Stimulated activated CD8-positive, alpha-beta memory T cell treated with anti-CD3 and anti-CD28 coated beads, Interleukin-7, amount 100 ng/mL, for 48 hours (primary cell): ENCODE data around the gene ENC1.
A peak's percentile ranks its signal among the peaks of the same experiment; 100 is the strongest.
"Not testable (repeated sequence)": the region's sequence is repeated elsewhere in the genome, so short reads cannot be mapped to it uniquely, and the experiment has no call there.

ENCODE experiments used
- DNase-seq, 2 donors: peaks; one replicate each; pipeline ENCODE4 v3.0.0-alpha.2; 2020; ENCODE audit warnings: low read depth in 1 of 2; ENCODE audit errors: extremely low read depth in 1 of 2

Gene ENC1, protein sequence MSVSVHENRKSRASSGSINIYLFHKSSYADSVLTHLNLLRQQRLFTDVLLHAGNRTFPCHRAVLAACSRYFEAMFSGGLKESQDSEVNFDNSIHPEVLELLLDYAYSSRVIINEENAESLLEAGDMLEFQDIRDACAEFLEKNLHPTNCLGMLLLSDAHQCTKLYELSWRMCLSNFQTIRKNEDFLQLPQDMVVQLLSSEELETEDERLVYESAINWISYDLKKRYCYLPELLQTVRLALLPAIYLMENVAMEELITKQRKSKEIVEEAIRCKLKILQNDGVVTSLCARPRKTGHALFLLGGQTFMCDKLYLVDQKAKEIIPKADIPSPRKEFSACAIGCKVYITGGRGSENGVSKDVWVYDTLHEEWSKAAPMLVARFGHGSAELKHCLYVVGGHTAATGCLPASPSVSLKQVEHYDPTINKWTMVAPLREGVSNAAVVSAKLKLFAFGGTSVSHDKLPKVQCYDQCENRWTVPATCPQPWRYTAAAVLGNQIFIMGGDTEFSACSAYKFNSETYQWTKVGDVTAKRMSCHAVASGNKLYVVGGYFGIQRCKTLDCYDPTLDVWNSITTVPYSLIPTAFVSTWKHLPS

DNA sequence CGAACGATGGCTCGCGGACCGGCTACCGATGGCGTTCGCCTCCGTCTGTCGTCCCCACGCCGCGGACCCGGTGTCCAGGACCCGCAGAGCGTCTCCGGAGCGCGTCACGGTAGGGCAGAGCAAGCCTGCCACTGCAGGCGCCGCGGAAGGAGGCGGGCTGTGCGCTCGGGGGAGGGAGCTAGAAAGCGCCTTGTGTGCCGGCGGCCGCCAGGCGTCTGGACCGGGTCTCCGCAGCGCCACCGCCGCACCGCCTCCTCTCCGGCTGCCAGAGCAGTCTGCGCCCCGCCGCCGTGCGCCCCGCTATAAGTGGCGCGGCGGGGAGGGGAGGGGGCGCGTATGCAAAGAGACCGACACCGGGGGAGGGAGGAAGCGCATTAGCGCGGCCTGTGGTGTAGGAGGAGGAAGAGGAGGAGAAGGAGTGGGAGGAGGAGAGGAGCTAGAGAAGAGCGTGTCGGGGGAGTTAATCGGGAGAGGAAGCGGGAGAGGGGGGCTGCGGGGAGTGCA is at the start of gene ENC1:
TSS of gene ENC1 (minus strand) at position 279 of the 504 bp plus-strand sequence. CDS start 4,243 bp downstream, outside the sequence.
- peak; percentile 47 to 52 for DNase-seq

DNA sequence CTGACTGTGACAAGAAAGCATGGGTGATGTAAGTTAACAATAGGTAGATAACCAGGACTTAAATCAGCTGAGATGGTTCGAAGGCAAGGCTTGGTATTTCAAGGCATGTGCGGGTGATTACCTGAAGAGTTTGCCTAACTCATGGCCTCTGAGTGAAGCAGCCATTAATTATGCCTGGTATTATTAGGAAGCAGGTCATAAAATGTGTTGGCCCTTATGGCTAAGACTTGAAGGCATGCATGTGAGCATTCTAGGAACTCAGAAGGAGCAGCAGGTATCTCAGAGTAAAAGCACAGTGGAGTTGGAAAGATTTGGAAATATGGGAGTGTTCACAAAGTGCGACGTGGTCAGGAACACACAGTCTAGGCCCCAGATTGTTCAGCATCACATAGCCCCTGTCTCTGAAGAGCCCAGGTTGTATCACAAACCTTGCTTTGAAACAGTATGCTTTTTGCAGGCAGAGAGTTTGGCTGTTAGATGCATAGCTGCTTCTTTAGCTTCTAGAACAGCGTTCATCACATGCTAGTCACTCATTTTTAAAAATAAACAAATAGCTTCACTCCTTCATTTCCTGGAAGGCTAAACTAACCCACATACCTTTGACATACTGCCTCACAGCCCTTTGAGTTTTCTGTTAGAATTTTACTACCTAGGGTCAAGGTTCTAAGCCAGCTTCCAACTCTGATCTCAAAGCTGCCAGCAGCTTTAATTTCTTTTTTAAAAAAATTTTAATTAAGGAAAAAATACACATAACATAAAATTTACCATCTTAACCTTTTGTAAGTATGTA is 46.6 kb upstream of the ENC1 start:
- no peak for DNase-seq

DNA sequence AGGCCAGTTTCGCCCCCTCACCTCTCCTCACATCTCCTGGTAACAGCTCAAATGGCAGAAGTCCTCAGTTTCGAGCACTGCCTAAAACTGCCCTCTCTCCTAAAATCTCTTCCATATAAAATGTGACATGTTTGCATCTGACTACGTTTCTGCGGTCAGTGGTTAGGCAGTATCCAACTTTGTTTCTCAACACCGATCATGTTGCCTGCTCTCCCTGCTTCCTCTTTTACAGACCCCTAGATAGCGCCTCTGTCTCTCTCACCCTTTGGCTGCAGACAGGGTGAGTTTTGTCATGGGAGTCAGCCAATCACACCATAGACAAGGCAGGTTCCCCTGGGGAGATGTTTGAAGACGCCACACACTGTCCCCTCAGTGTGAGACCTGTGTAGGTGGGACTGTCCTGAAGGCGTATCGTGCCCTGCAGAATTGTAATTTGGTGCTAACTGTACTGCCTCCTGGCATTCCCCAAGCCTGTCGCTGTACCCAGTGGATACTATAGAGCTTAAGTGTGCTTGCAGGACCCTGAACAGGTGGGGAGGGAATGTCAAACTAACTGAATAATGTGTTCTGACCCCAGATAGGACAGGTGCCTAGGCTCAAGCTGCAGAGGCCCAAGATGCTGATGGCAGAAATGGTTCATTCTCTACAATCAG is 45.6 kb upstream of the ENC1 start:
- DNase-seq = no peak

DNA sequence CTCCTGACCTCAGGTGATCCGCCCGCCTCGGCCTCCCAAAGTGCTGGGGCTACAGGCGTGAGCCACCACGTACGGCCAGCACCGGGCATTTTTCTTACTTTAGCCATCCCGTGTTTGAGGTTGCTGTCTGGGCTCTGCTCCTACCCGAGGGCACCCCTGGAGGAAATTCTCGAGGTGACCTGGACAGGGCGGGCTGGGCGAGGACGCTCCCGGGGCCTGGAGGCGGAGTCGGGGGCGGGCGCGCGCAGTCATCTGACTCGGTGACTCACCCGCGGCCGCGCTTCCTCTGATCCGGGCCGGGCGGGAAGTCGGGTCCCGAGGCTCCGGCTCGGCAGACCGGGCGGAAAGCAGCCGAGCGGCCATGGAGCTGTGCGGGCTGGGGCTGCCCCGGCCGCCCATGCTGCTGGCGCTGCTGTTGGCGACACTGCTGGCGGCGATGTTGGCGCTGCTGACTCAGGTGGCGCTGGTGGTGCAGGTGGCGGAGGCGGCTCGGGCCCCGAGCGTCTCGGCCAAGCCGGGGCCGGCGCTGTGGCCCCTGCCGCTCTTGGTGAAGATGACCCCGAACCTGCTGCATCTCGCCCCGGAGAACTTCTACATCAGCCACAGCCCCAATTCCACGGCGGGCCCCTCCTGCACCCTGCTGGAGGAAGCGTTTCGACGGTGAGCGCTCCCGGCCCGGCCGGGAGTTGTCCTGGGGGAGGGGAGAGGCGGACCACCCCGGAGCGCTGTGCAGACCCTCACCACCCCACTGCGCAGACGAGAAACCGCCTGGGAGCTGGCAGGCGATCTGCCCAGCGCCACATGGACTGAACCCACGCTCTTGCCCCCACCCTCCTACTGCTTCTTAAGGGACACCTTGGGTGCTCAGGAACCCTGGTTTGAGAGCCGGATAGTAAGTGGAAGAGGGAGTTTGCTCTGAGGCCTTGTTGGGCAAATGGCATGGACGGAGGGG is 44.6 kb upstream of the ENC1 start, which contains the start of gene HEXB:
TSS of gene HEXB (plus strand) at position 334 of the 952 bp plus-strand sequence. CDS start at position 362, 28 bp downstream.
- DNase-seq = peak; percentile 76 to 82

DNA sequence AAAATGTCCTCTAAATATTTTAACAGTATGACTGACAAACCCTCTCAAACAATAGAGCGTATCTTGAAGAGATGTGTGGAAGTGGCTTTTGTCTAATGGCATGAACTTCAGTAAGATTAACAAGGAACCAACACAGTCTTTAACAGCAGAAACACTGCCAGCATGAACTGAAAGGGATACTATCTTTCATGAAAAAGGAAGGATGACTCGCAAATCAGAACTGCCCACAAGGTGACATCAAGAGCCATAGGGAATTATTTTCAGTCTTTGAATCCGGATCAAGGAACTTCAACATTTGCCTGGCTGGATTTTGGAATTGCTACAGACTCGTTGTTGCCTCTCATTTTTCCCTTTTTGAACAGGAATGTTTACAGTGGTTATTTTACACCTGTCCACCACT is 39.4 kb upstream of the ENC1 start:
- no peak for DNase-seq

DNA sequence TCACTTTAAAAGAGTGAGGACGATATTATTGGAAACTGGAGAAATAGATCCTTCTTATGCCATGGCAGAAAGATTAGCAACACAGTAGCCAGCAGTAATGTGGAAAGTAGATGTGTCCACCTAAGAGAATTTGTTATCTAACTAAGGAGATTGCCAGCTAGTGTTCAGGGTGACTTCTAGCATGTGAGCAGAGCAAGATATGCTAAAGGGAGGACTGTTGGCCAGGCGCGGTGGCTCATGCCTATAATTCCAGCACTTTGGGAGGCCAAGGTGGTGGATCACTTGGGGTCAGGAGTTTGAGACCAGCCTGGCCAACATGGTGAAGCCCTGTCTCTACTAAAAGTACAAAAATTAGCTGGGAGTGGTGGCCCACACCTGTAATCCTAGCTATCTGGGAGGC is 38.8 kb upstream of the ENC1 start:
- DNase-seq = not testable (repeated sequence)

DNA sequence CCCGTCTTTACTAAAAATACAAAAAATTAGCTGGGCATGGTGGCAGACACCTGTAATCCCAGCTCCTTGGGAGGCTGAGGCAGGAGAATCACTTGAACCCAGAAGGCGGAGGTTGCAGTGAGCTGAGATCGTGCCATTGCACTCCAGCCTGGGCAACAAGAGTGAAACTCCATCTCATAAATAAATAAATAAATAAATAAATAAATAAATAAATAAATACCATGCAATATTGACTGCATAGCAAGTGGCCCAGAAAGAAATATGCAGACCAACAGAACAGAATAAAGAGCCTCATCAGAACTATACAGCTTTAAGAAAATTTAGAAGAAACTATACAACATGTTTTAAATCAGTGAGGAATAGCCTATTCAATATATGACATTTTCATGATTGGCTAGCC is 37.6 kb upstream of the ENC1 start:
- DNase-seq = not testable (repeated sequence)

DNA sequence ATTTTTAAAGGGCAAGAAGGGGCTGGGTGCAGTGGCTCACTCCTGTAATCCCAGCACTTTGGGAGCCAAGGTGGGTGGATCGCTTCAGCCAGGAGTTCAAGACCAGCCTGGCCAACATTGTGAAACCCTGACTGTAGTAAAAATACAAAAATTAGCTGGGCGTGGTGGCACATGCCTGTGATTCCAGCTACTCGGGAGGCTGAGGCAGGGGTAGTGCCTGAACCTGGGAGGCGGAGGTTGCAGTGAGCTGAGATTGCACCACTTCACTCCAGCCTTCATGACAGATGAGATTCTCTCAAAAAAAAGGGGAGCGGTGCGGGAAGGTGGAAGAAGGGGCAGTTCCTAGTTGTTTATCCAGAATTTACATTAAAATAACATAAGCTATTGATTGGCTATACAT is 35.9 kb upstream of the ENC1 start:
- DNase-seq = not testable (repeated sequence)

DNA sequence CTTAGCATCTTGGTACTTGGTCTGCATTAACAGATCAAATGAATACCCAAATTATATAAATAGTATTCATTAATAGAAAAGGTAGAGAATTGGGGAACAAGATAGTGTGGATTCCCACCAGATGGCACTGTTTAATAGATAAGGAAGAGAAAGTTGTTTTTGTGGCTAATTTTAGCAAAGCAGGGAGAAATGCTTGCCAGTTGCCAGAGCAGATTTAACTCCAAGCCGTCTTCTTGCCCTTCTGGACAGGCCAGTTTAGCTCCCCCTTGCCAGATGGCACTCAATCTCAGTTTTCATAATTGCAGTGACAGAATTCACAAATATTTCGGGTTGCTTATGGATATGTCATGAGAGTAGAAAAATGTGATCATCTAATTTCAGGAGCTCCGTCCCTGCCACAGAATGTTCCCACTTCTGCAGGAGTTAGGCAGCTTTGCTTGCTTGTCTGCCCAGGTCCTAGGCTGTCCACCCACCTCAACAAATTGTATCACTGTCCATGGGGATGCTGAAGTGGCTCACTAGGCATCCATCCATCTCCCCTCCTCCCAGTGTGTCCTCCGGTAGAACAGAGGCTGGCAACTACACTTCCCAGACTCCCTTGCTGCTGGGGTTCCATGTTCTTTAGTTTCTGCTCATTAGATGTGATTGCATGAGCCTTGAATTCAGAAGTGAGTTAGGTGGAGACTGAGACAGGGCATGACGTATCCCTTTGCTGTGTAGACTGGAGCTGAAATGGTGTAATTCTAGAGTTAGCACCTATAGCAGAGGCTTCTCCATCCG is 32.7 kb upstream of the ENC1 start:
- DNase-seq = no peak

DNA sequence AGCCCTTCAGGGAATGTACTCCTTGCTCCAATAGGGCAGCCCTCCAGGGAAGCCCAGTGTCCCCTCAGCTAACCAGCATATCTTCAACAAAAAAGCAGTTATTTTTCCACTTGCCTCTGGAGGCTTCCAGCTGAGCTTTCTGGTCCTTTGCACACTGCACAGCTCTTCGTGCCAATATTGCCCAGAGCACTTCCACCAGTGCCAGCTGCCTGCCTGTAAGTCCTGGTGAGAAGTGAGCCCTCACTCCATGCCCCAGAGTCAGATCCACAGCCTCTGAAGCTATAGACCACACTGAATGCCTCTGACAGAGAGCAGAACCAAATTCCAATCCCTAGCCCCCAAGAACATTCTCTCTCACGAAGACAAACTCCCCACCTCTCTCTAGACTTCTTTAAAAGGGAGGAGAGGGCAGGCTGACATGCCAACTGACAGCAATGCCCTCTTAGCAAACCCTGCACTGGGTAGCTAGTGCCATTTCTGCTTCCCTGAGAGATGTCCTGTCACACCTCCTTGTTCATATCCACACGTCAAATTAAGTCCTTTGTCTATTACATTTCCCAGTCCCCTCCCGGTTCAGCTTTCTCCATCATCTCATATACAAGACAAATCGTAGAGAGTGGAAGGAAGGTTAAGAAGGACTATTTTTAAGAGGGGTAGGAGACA is 31.8 kb upstream of the ENC1 start:
- DNase-seq = no peak

DNA sequence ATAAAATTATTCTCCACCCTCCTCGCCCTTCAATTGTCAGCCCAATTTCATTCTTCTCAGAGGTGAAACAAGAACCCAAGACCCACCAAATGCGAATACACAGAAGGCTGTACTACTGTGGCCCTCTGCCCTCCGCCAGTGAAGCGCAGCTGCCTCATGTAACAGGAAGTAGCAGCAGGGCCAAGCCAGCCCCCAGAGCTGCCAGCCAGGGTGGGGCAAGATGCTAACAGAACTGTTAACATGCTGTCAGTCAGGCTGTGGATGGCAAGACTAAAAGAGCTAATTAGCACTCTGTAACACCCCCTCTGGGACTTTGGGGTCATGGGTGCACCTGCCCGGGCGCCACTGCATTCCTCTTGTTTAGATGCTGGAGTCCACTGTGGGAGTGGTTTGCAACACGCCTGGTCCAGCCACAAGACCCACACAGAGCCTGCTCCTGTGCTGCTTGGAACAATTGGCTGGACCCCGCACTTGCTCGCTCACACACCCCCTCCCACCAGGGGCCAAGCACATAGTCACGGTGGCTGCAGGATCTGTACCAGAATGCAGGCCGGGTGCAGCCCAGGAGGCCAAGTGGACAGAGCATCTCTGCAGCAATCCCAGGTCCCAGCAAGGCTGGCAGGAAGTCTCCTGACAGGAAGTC is 30.0 kb upstream of the ENC1 start:
- DNase-seq = no peak

DNA sequence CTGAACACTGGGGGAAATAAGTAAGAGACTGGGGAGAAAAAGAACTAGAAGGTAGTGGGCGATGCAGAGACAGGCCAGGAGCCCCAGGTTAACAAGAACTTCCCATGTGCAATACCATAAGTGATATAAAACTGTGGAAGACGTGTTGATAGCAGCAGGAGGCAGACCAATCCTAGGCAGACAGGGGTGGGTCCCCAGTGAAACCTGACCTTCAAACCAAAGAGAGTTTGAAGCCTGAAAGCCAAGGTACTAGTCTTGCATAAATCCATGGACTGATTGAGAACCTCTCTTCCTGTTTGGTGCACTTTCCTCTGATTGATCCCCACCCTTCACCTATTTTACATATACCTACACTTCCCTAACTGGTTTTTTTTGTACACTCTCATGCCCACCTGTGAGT is 29.3 kb upstream of the ENC1 start:
- DNase-seq = no peak

DNA sequence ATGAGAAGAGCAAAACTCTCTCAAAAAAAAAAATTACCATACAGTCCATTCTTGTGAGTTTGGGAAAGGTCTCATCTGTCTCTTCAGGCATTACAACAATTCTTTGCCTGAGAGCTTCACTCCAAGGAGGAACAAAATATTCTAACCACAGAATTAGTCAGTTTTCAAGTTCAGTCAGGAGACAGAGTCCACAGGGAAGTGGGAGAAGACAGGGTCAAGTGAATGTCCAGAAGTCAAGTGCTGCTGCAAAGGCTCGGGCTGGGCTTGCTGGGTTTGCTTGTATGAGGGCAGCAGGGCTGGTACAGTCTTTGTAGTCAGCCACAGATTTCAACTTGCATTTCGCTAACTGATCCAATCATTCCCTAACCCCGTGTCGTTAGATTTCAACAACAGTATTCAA is 26.9 kb upstream of the ENC1 start:
- DNase-seq = no peak

DNA sequence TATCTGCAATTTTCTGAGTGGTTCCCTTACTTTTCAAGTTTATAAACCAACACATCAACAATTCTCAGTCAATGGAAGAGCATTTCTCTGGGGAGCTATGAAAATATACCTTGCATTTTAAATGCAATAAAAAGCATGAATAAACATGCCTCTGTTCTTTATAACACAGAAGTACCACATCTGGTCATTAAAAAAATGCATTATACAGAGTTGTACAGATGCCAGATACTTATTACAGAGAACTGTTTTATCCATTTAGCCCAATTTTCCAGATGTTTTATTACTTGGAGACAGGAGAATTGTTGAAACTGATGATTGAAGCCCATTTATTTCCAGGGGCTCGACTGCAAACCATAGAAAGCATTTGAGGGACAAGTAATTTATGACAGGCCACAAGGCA is 25.3 kb upstream of the ENC1 start:
- DNase-seq = no peak

DNA sequence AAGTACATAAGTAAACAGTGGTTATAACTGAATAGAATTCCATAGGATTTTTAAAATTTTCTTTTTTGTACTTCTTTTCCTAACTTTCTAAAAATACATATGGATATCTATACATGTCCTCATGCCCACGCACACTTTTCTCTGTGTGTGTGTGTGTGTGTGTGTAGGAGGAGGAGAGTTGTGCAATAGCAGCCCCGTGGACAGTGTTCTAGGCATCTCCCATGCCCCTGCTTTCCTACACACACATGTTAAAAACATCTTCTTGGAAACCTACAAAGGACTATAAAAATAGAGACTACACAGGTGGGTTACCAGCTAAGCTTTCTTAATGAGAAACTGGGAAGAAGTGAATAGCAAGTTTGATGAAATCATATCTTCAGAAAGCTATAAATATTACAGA is 24.7 kb upstream of the ENC1 start:
- DNase-seq = no peak

DNA sequence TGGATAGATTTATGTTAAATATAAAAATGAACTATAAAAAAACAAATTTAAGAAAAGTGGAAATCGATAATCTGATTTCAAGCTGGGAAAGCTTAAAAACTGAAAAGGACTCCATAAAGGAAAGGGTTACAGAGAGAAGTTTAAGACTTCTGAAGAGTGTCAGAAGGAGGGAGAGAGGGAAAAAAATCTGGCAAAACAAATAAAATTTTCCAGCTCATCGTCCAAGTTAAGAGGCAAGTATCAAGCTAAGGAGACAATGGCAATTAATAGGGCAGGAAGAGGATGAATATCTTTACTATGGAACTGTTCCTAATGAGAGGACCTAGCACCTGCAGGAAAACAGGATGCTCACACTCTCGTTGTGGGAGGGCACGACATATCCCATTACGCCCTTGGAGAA is 24.0 kb upstream of the ENC1 start:
- no peak for DNase-seq

DNA sequence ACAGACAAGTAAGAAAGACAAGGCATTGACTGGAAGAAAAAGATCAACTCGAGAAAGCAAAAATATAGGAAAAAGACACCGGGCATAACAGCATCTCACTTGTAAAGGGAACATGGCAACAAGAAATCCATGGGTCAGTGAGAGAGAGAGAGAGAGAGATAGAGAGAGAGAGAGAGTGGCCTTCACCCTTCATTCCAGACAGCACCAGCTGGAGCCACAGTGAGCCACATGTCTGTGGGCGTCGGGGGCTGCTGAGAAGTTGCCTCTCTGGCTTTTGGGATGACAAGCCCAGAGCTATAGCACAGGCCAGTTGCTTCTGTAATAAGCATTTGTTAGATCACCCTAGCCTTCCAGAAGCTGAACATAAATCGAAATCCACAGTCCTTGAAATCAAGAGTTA is 20.3 kb upstream of the ENC1 start:
- no peak for DNase-seq

DNA sequence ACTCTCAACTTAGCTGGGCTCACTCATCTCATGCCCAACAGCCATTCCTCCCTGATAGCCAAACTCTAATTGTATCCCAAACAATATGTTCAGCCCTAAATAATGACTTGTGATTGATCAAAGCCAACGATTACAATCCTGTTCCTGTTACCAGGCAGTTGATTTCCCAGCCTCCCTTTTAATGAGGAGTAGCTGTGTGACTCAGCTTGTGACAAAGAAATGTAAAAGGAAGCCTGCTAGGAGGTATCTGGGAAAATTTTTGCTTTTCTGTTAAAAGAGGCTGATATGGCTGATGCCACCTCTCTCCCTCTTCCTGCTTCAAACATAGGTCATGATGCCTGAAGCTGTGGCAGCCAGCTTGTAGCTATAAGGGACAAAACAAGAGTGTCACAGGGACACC is 19.6 kb upstream of the ENC1 start:
- no peak for DNase-seq
